Neuron (in vitro differentiated cells): ENCODE results near the gene ATXN1.

ENCODE experiments used
- H2AFZ ChIP-seq: one replicate; pipeline ENCODE4 v1.6.1; 2013; ENCODE audit warnings: low read depth, mild to moderate bottlenecking, inconsistent platforms, low read length, moderate library complexity
- H3K27me3 ChIP-seq: one replicate; pipeline ENCODE4 v1.6.1; 2013; ENCODE audit warnings: low read length; ENCODE audit not compliant: insufficient read depth
- H3K36me3 ChIP-seq: one replicate; pipeline ENCODE4 v1.6.1; 2013; ENCODE audit warnings: low read length; ENCODE audit not compliant: insufficient read depth
- H3K4me1 ChIP-seq: one replicate; pipeline ENCODE4 v1.6.1; 2013; ENCODE audit warnings: low read length; ENCODE audit not compliant: insufficient read depth
- H3K4me3 ChIP-seq: 2 replicates; pipeline ENCODE4 v1.5.1; 2013; ENCODE audit warnings: mild to moderate bottlenecking, low read length, moderate library complexity
- H3K9me3 ChIP-seq: one replicate; pipeline ENCODE4 v1.6.1; 2013; ENCODE audit warnings: low read length

The ATXN1 gene

GRCh38 chr6:16754274-16754673 is 7.0 kb downstream of the ATXN1 start:
- H3K4me1 ChIP-seq, result peaks cover 30% of the 10 kb centered on the region
- H3K36me3 ChIP-seq, result peaks cover 2% of the 10 kb centered on the region
- no peak overlapping the region for H2AFZ ChIP-seq
- H3K9me3 ChIP-seq, result no peaks in the 10 kb centered on the region
- no peaks in the 10 kb centered on the region for H3K27me3 ChIP-seq
- H3K4me3 ChIP-seq, result no peak overlapping the region

- Histone ChIP-seq H3K36me3 (peaks cover 2% of the 10 kb centered on the region), H3K4me3 (no peak overlapping the region), H3K9me3 (no peaks in the 10 kb centered on the region), H3K4me1 (peaks cover 21% of the 10 kb centered on the region), H3K27me3 (no peaks in the 10 kb centered on the region), H2AFZ (no peak overlapping the region)
These were observed 7.9 kb downstream of the ATXN1 start for GRCh38 chr6:16753341-16753740.

- H3K4me3 ChIP-seq, result no peak overlapping the region
- H3K9me3 ChIP-seq, result no peaks in the 10 kb centered on the region
- no peak overlapping the region for H2AFZ ChIP-seq
- peaks cover 2% of the 10 kb centered on the region for H3K36me3 ChIP-seq
- no peaks in the 10 kb centered on the region for H3K27me3 ChIP-seq
- H3K4me1 ChIP-seq, result peaks cover 12% of the 10 kb centered on the region
These were observed 8.9 kb downstream of the ATXN1 start for GRCh38 chr6:16752206-16752866.

- no peak overlapping the region for H2AFZ ChIP-seq
- no peaks in the 10 kb centered on the region for H3K9me3 ChIP-seq
- H3K36me3 ChIP-seq, result peaks cover 2% of the 10 kb centered on the region
- H3K27me3 ChIP-seq, result no peaks in the 10 kb centered on the region
- H3K4me3 ChIP-seq, result no peak overlapping the region
- peaks cover 6% of the 10 kb centered on the region for H3K4me1 ChIP-seq
These were observed 9.9 kb downstream of the ATXN1 start for GRCh38 chr6:16751251-16751946.

- no peaks in the 10 kb centered on the region for H3K9me3 ChIP-seq
- H2AFZ ChIP-seq, result no peak overlapping the region
- H3K27me3 ChIP-seq, result no peaks in the 10 kb centered on the region
- no peak overlapping the region for H3K4me3 ChIP-seq
- H3K36me3 ChIP-seq, result peaks cover 2% of the 10 kb centered on the region
- H3K4me1 ChIP-seq, result peaks cover 4% of the 10 kb centered on the region
These were observed 10.7 kb downstream of the ATXN1 start for GRCh38 chr6:16750566-16750965.

- H3K4me1 ChIP-seq, result peaks cover 4% of the 10 kb centered on the region
- H3K9me3 ChIP-seq, result no peaks in the 10 kb centered on the region
- no peak overlapping the region for H2AFZ ChIP-seq
- H3K4me3 ChIP-seq, result no peak overlapping the region
- no peaks in the 10 kb centered on the region for H3K27me3 ChIP-seq
- H3K36me3 ChIP-seq, result peaks cover 2% of the 10 kb centered on the region
These were observed 11.5 kb downstream of the ATXN1 start for GRCh38 chr6:16749516-16750485.

- no peak overlapping the region for H2AFZ ChIP-seq
- H3K9me3 ChIP-seq, result no peaks in the 10 kb centered on the region
- H3K4me3 ChIP-seq, result no peak overlapping the region
- no peaks in the 10 kb centered on the region for H3K27me3 ChIP-seq
- peaks cover 4% of the 10 kb centered on the region for H3K4me1 ChIP-seq
- H3K36me3 ChIP-seq, result peaks cover 2% of the 10 kb centered on the region
These were observed 13.3 kb downstream of the ATXN1 start for GRCh38 chr6:16748025-16748319.

GRCh38 chr6:16747232-16748024 is 13.8 kb downstream of the ATXN1 start:
- Histone ChIP-seq H3K36me3 (peaks cover 2% of the 10 kb centered on the region), H3K4me1 (peaks cover 4% of the 10 kb centered on the region), H3K9me3 (no peaks in the 10 kb centered on the region), H3K4me3 (no peak overlapping the region), H2AFZ (no peak overlapping the region), H3K27me3 (no peaks in the 10 kb centered on the region)

- Histone ChIP-seq H3K4me1 (peaks cover 4% of the 10 kb centered on the region), H3K4me3 (no peak overlapping the region), H2AFZ (no peak overlapping the region), H3K36me3 (no peaks in the 10 kb centered on the region), H3K9me3 (no peaks in the 10 kb centered on the region), H3K27me3 (no peaks in the 10 kb centered on the region)
These were observed 14.4 kb downstream of the ATXN1 start for GRCh38 chr6:16746812-16747211.

GRCh38 chr6:16746401-16746800 is 14.9 kb downstream of the ATXN1 start:
- Histone ChIP-seq H3K9me3 (no peaks in the 10 kb centered on the region), H3K4me1 (peaks cover 4% of the 10 kb centered on the region), H3K4me3 (no peak overlapping the region), H3K27me3 (no peaks in the 10 kb centered on the region), H2AFZ (no peak overlapping the region), H3K36me3 (no peaks in the 10 kb centered on the region)

GRCh38 chr6:16743664-16744210 is 17.5 kb downstream of the ATXN1 start:
- H3K4me1 ChIP-seq, result peaks cover 4% of the 10 kb centered on the region
- H3K9me3 ChIP-seq, result no peaks in the 10 kb centered on the region
- no peak overlapping the region for H2AFZ ChIP-seq
- H3K27me3 ChIP-seq, result no peaks in the 10 kb centered on the region
- no peaks in the 10 kb centered on the region for H3K36me3 ChIP-seq
- no peak overlapping the region for H3K4me3 ChIP-seq

- H3K4me3 ChIP-seq, result no peak overlapping the region
- no peaks in the 10 kb centered on the region for H3K36me3 ChIP-seq
- no peaks in the 10 kb centered on the region for H3K27me3 ChIP-seq
- no peaks in the 10 kb centered on the region for H3K9me3 ChIP-seq
- no peak overlapping the region for H2AFZ ChIP-seq
- H3K4me1 ChIP-seq, result peaks cover 1% of the 10 kb centered on the region
These were observed 19.1 kb downstream of the ATXN1 start for GRCh38 chr6:16742116-16742515.
